SK-N-SH (cell line): ENCODE data around the gene CCDC167. TPM values are rescaled to one million over a fixed set of nuclear protein-coding genes. Genes with fewer than 3 reads are reported as not detected.

Experiments
- CTCF ChIA-PET: fragments of 300-600, 350-600 bp; formaldehyde crosslinking; extraction: SDS; loops from one replicate; lab custom pipeline; 2021; lab: Yijun Ruan, JAX
- POLR2A ChIA-PET: fragments of 350-600 bp; sonication (Branson Sonifier 250); formaldehyde crosslinking; extraction: SDS; loops from one replicate; lab custom pipeline; 2020; ENCODE audit warnings: antibody characterized with exemption, inconsistent platforms; lab: Yijun Ruan, JAX
- DNase-seq: peaks from one replicate; pipeline ENCODE4 v3.0.0; 2012
- H2AFZ ChIP-seq: fragments of 200-600 bp; sonication (generic); 2 replicates; pipeline ENCODE4 v1.8.1; 2016; ENCODE audit warnings: antibody characterized with exemption, mild to moderate bottlenecking, low read depth
- H3F3A ChIP-seq: fragments of 200-600 bp; sonication (generic); replicated peaks from 2 replicates; pipeline ENCODE3; 2016; ENCODE audit warnings: antibody characterized with exemption, mild to moderate bottlenecking; ENCODE audit not compliant: insufficient read depth
- H3K27ac ChIP-seq, 2 experiments: fragments of 200-500 bp in 1 of 2; fragments of 200-600 bp in 1 of 2; sonication (Bioruptor generic) in 1 of 2; sonication (generic), shearing (Covaris generic) in 1 of 2; 2 replicates each; pipeline versions ENCODE4 v1.5.1 to v1.6.1; 2014 to 2016; ENCODE audit warnings: low read depth in 2 of 2, inconsistent platforms in 1 of 2, low read length in 1 of 2, mild to moderate bottlenecking in 1 of 2, mixed read lengths in 1 of 2
- H3K27me3 ChIP-seq: fragments of 200-600 bp; sonication (generic), shearing (Covaris generic); 2 replicates; pipeline ENCODE4 v1.6.1; 2016; ENCODE audit warnings: mixed run types; ENCODE audit not compliant: insufficient read depth
- H3K36me3 ChIP-seq, 2 experiments: fragments of 200-500 bp in 1 of 2; fragments of 200-600 bp in 1 of 2; sonication (Bioruptor generic) in 1 of 2; sonication (generic) in 1 of 2; replicated peaks in 1 of 2; 2 replicates each; pipeline versions ENCODE3 to v1.5.1; 2014 to 2016; ENCODE audit warnings: low read length in 1 of 2, mild to moderate bottlenecking in 1 of 2; ENCODE audit not compliant: insufficient read depth in 2 of 2, control insufficient read depth in 1 of 2
- H3K4me1 ChIP-seq, 2 experiments: fragments of 200-500 bp in 1 of 2; fragments of 200-600 bp in 1 of 2; sonication (Bioruptor generic) in 1 of 2; sonication (generic), shearing (Covaris generic) in 1 of 2; 2 replicates each; pipeline versions ENCODE4 v1.5.1 to v1.6.1; 2014 to 2016; ENCODE audit warnings: low read depth in 1 of 2, low read length in 1 of 2, mixed run types in 1 of 2; ENCODE audit not compliant: insufficient read depth in 2 of 2, control insufficient read depth in 1 of 2
- H3K4me2 ChIP-seq: fragments of 200-600 bp; sonication (generic), shearing (Covaris generic); 2 replicates; pipeline ENCODE4 v1.6.1; 2017; ENCODE audit warnings: mixed run types
- H3K4me3 ChIP-seq, 2 experiments: fragments of 200-500 bp in 1 of 2; fragments of 200-600 bp in 1 of 2; sonication (Bioruptor generic) in 1 of 2; sonication (generic), shearing (Covaris generic) in 1 of 2; 2 replicates each; pipeline versions ENCODE4 v1.5.1 to v1.8.1; 2014 to 2016; ENCODE audit warnings: low read depth in 2 of 2, inconsistent platforms in 1 of 2, low read length in 1 of 2, mild to moderate bottlenecking in 1 of 2, mixed read lengths in 1 of 2, moderate library complexity in 1 of 2
- H3K79me2 ChIP-seq: fragments of 200-600 bp; sonication (generic); 2 replicates; pipeline ENCODE4 v1.8.1; 2017; ENCODE audit warnings: mild to moderate bottlenecking; ENCODE audit not compliant: insufficient read depth
- H3K9ac ChIP-seq: fragments of 200-600 bp; sonication (generic); 2 replicates; pipeline ENCODE4 v1.6.1; 2017; ENCODE audit warnings: mixed run types
- H3K9me2 ChIP-seq: fragments of 200-600 bp; sonication (generic); 2 replicates; pipeline ENCODE4 v1.6.1; 2017; ENCODE audit warnings: mixed run types
- H3K9me3 ChIP-seq: fragments of 200-600 bp; sonication (generic); 2 replicates; pipeline ENCODE4 v1.6.1; 2017; ENCODE audit warnings: mixed run types, mild to moderate bottlenecking, moderate library complexity
- H4K20me1 ChIP-seq: fragments of 200-600 bp; sonication (generic); 2 replicates; pipeline ENCODE4 v1.6.1; 2017; ENCODE audit warnings: mild to moderate bottlenecking, mixed run types; ENCODE audit not compliant: insufficient read depth
- EZH2phosphoT487 ChIP-seq: fragments of 200-600 bp; sonication (generic); IDR thresholded peaks from 2 replicates; pipeline ENCODE4 v1.6.1; 2017; ENCODE audit warnings: low read depth, mixed run types, mild to moderate bottlenecking, antibody characterized with exemption, moderate library complexity, borderline replicate concordance
- FOXJ3 ChIP-seq: sonication (generic); formaldehyde crosslinking; IDR thresholded peaks from 2 replicates; pipeline ENCODE4 v1.5.1; 2020; ENCODE audit warnings: mild to moderate bottlenecking, missing genetic modification reagents
- FOXM1 ChIP-seq: IDR thresholded peaks from 2 replicates; pipeline ENCODE4 v1.4.0; 2012; ENCODE audit warnings: low read depth, mild to moderate bottlenecking
- JUND ChIP-seq: IDR thresholded peaks from 2 replicates; pipeline ENCODE4 v1.4.0; 2012
- MXI1 ChIP-seq: IDR thresholded peaks from 2 replicates; pipeline ENCODE4 v1.6.1; 2012; ENCODE audit warnings: mild to moderate bottlenecking, low read depth, low read length, improper control_type of control experiment
- RCOR1 ChIP-seq: fragments of 150-350 bp; IDR thresholded peaks from 2 replicates; pipeline ENCODE4 v1.6.1; 2017; ENCODE audit warnings: antibody characterized with exemption, low read length
- RFX5 ChIP-seq: IDR thresholded peaks from 2 replicates; pipeline ENCODE4 v1.6.1; 2012; ENCODE audit warnings: mild to moderate bottlenecking, improper control_type of control experiment, low read length
- SIN3A ChIP-seq: IDR thresholded peaks from 2 replicates; pipeline ENCODE4 v1.6.1; 2012; ENCODE audit warnings: low read depth, mild to moderate bottlenecking, low read length, moderate library complexity, borderline replicate concordance
- TAF1 ChIP-seq: IDR thresholded peaks from 2 replicates; pipeline ENCODE4 v1.6.1; 2012; ENCODE audit warnings: low read depth, mild to moderate bottlenecking, low read length, moderate library complexity, borderline replicate concordance
- TCF12 ChIP-seq: IDR thresholded peaks from 2 replicates; pipeline ENCODE4 v1.4.0; 2012
- YY1 ChIP-seq: IDR thresholded peaks from 2 replicates; pipeline ENCODE4 v1.4.0; 2012; ENCODE audit warnings: low read depth, mild to moderate bottlenecking
- ZBTB33 ChIP-seq: IDR thresholded peaks from 2 replicates; pipeline ENCODE4 v1.4.0; 2012; ENCODE audit warnings: low read depth, borderline replicate concordance
- WGBS: methylation state at CpG from one replicate; pipeline ENCODE4 v1.1.6; 2017; ENCODE audit warnings: low lambda C conversion rate; 5-methylcytosine and 5-hydroxymethylcytosine counted together
- polyA plus RNA-seq, 3 experiments: library from polyadenylated mRNA; depleted of rRNA; stranded (reverse); fragments of >200 nt; gene quantifications; 2 replicates each; pipeline ENCODE4 v1.2.3, GENCODE V29; 2012
- TF ChIP-seq, protein P1 (sequence below): IDR thresholded peaks from 2 replicates; pipeline ENCODE4 v1.6.1; 2012; ENCODE audit warnings: mild to moderate bottlenecking, low read depth, low read length, moderate library complexity
- TF ChIP-seq, protein P2 (sequence below): fragments of 200-600 bp; sonication (generic); IDR thresholded peaks from 2 replicates; pipeline ENCODE4 v1.6.1; 2017; ENCODE audit warnings: antibody characterized with exemption, mild to moderate bottlenecking, moderate library complexity
- TF ChIP-seq, protein P3 (sequence below): fragments of 150-350 bp; IDR thresholded peaks from 2 replicates; pipeline ENCODE4 v1.6.1; 2017; ENCODE audit warnings: antibody characterized with exemption, low read length, low read depth, borderline replicate concordance

Gene CCDC167
- polyA plus RNA-seq, 1 of the 3 experiments (the other 2 are of a cell fraction) = 49.1 TPM

GRCh38 chr6:37513576-37513975 is 13.9 kb upstream of the CCDC167 start:
- DNase-seq = no peak
- 71% methylated on average over 10 of the region's 10 CpGs for WGBS
- CTCF ChIA-PET = no interaction called here
- Histone ChIP-seq H3K4me3 (no peak overlapping the region), H3K9ac (no peak overlapping the region), H4K20me1 (no peaks in the 10 kb centered on the region), H3K27me3 (no peaks in the 10 kb centered on the region), H3K4me1 (peaks cover 5 to 54% of the 10 kb centered on the region in 2 experiments; a peak in 2 of 4 replicates), H3K27ac (no peak overlapping the region), H3F3A (no peaks in the 10 kb centered on the region), H3K4me2 (no peak overlapping the region), H3K36me3 (no peaks in the 10 kb centered on the region), H3K9me2 (no peaks in the 10 kb centered on the region), H3K79me2 (no peaks in the 10 kb centered on the region), H3K9me3 (no peaks in the 10 kb centered on the region), H2AFZ (no peak overlapping the region)
- POLR2A ChIA-PET = no interaction called here
- TF ChIP-seq MXI1 (no peak), RCOR1 (no peak), FOXM1 (no peak), SIN3A (no peak), RFX5 (no peak), TCF12 (no peak), FOXJ3 (CRISPR knock-in tag) (no peak), YY1 (no peak), JUND (no peak), EZH2phosphoT487 (no peak), TAF1 (no peak), ZBTB33 (no peak)
- TF ChIP-seq, protein P1, sequence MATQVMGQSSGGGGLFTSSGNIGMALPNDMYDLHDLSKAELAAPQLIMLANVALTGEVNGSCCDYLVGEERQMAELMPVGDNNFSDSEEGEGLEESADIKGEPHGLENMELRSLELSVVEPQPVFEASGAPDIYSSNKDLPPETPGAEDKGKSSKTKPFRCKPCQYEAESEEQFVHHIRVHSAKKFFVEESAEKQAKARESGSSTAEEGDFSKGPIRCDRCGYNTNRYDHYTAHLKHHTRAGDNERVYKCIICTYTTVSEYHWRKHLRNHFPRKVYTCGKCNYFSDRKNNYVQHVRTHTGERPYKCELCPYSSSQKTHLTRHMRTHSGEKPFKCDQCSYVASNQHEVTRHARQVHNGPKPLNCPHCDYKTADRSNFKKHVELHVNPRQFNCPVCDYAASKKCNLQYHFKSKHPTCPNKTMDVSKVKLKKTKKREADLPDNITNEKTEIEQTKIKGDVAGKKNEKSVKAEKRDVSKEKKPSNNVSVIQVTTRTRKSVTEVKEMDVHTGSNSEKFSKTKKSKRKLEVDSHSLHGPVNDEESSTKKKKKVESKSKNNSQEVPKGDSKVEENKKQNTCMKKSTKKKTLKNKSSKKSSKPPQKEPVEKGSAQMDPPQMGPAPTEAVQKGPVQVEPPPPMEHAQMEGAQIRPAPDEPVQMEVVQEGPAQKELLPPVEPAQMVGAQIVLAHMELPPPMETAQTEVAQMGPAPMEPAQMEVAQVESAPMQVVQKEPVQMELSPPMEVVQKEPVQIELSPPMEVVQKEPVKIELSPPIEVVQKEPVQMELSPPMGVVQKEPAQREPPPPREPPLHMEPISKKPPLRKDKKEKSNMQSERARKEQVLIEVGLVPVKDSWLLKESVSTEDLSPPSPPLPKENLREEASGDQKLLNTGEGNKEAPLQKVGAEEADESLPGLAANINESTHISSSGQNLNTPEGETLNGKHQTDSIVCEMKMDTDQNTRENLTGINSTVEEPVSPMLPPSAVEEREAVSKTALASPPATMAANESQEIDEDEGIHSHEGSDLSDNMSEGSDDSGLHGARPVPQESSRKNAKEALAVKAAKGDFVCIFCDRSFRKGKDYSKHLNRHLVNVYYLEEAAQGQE = no peak
- TF ChIP-seq, protein P2, sequence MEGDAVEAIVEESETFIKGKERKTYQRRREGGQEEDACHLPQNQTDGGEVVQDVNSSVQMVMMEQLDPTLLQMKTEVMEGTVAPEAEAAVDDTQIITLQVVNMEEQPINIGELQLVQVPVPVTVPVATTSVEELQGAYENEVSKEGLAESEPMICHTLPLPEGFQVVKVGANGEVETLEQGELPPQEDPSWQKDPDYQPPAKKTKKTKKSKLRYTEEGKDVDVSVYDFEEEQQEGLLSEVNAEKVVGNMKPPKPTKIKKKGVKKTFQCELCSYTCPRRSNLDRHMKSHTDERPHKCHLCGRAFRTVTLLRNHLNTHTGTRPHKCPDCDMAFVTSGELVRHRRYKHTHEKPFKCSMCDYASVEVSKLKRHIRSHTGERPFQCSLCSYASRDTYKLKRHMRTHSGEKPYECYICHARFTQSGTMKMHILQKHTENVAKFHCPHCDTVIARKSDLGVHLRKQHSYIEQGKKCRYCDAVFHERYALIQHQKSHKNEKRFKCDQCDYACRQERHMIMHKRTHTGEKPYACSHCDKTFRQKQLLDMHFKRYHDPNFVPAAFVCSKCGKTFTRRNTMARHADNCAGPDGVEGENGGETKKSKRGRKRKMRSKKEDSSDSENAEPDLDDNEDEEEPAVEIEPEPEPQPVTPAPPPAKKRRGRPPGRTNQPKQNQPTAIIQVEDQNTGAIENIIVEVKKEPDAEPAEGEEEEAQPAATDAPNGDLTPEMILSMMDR = no peak
- TF ChIP-seq, protein P3, sequence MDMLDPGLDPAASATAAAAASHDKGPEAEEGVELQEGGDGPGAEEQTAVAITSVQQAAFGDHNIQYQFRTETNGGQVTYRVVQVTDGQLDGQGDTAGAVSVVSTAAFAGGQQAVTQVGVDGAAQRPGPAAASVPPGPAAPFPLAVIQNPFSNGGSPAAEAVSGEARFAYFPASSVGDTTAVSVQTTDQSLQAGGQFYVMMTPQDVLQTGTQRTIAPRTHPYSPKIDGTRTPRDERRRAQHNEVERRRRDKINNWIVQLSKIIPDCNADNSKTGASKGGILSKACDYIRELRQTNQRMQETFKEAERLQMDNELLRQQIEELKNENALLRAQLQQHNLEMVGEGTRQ = no peak
